Common myeloid progenitor, CD34-positive (primary cell): ENCODE results near the gene ISX.

Experiments
- CTCF ChIA-PET: fragments of 350-600 bp; sonication (Branson Sonifier 250); formaldehyde crosslinking; loops from one replicate; lab custom pipeline; 2021; ENCODE audit warnings: antibody characterized with exemption; lab: Charles Lee
- POLR2A ChIA-PET: fragments of 350-600 bp; sonication (Branson Sonifier 250); formaldehyde crosslinking; loops from one replicate; lab custom pipeline; 2021; ENCODE audit warnings: antibody characterized with exemption; lab: Charles Lee
- DNase-seq, 3 donors: peaks; one replicate each; pipeline versions ENCODE4 v3.0.0 to v3.0.0-alpha.2; 2013
- H3K27ac ChIP-seq, 2 experiments: 1 replicate in 1 of 2; 2 replicates in 1 of 2; pipeline ENCODE4 v1.7.0; 2013; ENCODE audit warnings: inconsistent platforms in 2 of 2, low read length in 2 of 2, mild to moderate bottlenecking in 2 of 2, low read depth in 1 of 2, moderate library complexity in 1 of 2; ENCODE audit not compliant: severe bottlenecking in 2 of 2, insufficient read depth in 1 of 2, poor library complexity in 1 of 2
- H3K27me3 ChIP-seq, 5 experiments: replicated peaks in 2 of 5; 1 replicate in 3 of 5; 2 replicates in 2 of 5; pipeline versions ENCODE4 v1.6.1 to v1.7.0; 2013; ENCODE audit warnings: low read length in 4 of 5, mild to moderate bottlenecking in 2 of 5, moderate library complexity in 2 of 5, inconsistent platforms in 1 of 5; ENCODE audit not compliant: insufficient read depth in 5 of 5, control insufficient read depth in 4 of 5
- H3K36me3 ChIP-seq, 4 experiments: 1 replicate in 2 of 4; 2 replicates in 2 of 4; pipeline versions ENCODE4 v1.6.1 to v1.7.0; 2013; ENCODE audit warnings: low read length in 3 of 4, control low read depth in 1 of 4, mild to moderate bottlenecking in 1 of 4; ENCODE audit not compliant: control insufficient read depth in 4 of 4, insufficient read depth in 4 of 4
- H3K4me1 ChIP-seq, 4 experiments: 1 replicate in 3 of 4; 2 replicates in 1 of 4; pipeline versions ENCODE4 v1.6.1 to v1.7.1; 2013; ENCODE audit warnings: low read length in 3 of 4, mild to moderate bottlenecking in 3 of 4, control low read depth in 1 of 4, inconsistent platforms in 1 of 4, moderate library complexity in 1 of 4; ENCODE audit not compliant: control insufficient read depth in 4 of 4, insufficient read depth in 4 of 4; ENCODE audit errors: control extremely low read depth in 1 of 4
- H3K4me3 ChIP-seq, 7 experiments: 1 replicate in 4 of 7; 2 replicates in 3 of 7; pipeline versions ENCODE4 v1.5.1 to v1.7.0; 2013; ENCODE audit warnings: mild to moderate bottlenecking in 7 of 7, low read length in 6 of 7, moderate library complexity in 6 of 7, inconsistent platforms in 2 of 7, low read depth in 2 of 7, control low read depth in 1 of 7; ENCODE audit not compliant: insufficient read depth in 4 of 7, control insufficient read depth in 1 of 7; ENCODE audit errors: extremely low read depth in 1 of 7
- H3K9me3 ChIP-seq, 5 experiments: 1 replicate in 4 of 5; 2 replicates in 1 of 5; pipeline versions ENCODE4 v1.6.1 to v1.7.1; 2013; ENCODE audit warnings: low read length in 4 of 5, mild to moderate bottlenecking in 2 of 5, inconsistent platforms in 1 of 5, low read depth in 1 of 5, moderate library complexity in 1 of 5; ENCODE audit not compliant: control insufficient read depth in 4 of 5, insufficient read depth in 2 of 5; ENCODE audit errors: control extremely low read depth in 1 of 5
- WGBS: methylation state at CpG from one replicate; pipeline ENCODE4 v1.1.5; 2013; ENCODE audit not compliant: insufficient coverage; 5-methylcytosine and 5-hydroxymethylcytosine counted together

The ISX gene

GRCh38 chr22:35115515-35115914 lies 49.6 kb downstream of the ISX start:
- no peak for DNase-seq
- 100% methylated on average over 3 of the region's 3 CpGs for WGBS
- H3K4me3 ChIP-seq, result no peak overlapping the region
- H3K4me1 ChIP-seq, result no peaks in the 10 kb centered on the region
- H3K9me3 ChIP-seq, result no peaks in the 10 kb centered on the region
- ChIA-PET POLR2A (no interaction called here), CTCF (interaction anchor here (1.1 kb wide), 1 partner anchor 35 kb away, joined by 4 read pairs; no protein-coding TSS in a partner anchor)
- no peaks in the 10 kb centered on the region for H3K27me3 ChIP-seq
- no peak overlapping the region for H3K27ac ChIP-seq
- H3K36me3 ChIP-seq, result no peaks in the 10 kb centered on the region

- Histone ChIP-seq H3K27ac (no peak overlapping the region), H3K4me3 (no peak overlapping the region), H3K9me3 (no peaks in the 10 kb centered on the region), H3K36me3 (no peaks in the 10 kb centered on the region), H3K27me3 (no peaks in the 10 kb centered on the region), H3K4me1 (no peaks in the 10 kb centered on the region)
- CTCF ChIA-PET, result interaction anchor here (1.1 kb wide), 1 partner anchor 35 kb away, joined by 4 read pairs; no protein-coding TSS in a partner anchor
- POLR2A ChIA-PET, result no interaction called here
- no peak for DNase-seq
- WGBS, result 92% methylated on average over 7 of the region's 7 CpGs
Measured at GRCh38 chr22:35116269-35116668, 50.3 kb downstream of the ISX start.

- no peaks in the 10 kb centered on the region for H3K36me3 ChIP-seq
- 86% methylated on average over 9 of the region's 9 CpGs for WGBS
- H3K27me3 ChIP-seq, result no peaks in the 10 kb centered on the region
- H3K4me3 ChIP-seq, result no peak overlapping the region
- no peaks in the 10 kb centered on the region for H3K4me1 ChIP-seq
- H3K9me3 ChIP-seq, result no peaks in the 10 kb centered on the region
- H3K27ac ChIP-seq, result no peak overlapping the region
- DNase-seq, result no peak
- ChIA-PET POLR2A (no interaction called here), CTCF (interaction anchor here (1.1 kb wide), 1 partner anchor 34 kb away, joined by 4 read pairs; no protein-coding TSS in a partner anchor)
Measured at GRCh38 chr22:35116817-35117216, 50.9 kb downstream of the ISX start.

GRCh38 chr22:35119494-35119893 lies 53.5 kb downstream of the ISX start:
- H3K4me3 ChIP-seq, result no peak overlapping the region
- no peak for DNase-seq
- ChIA-PET POLR2A (no interaction called here), CTCF (no interaction called here)
- no peaks in the 10 kb centered on the region for H3K4me1 ChIP-seq
- no peaks in the 10 kb centered on the region for H3K36me3 ChIP-seq
- no peaks in the 10 kb centered on the region for H3K27me3 ChIP-seq
- no peaks in the 10 kb centered on the region for H3K9me3 ChIP-seq
- H3K27ac ChIP-seq, result no peak overlapping the region

- DNase-seq, result no peak
- H3K27me3 ChIP-seq, result peaks cover 0 to 11% (median 0%) of the 10 kb centered on the region in 5 experiments
- no peaks in the 10 kb centered on the region for H3K36me3 ChIP-seq
- H3K9me3 ChIP-seq, result no peaks in the 10 kb centered on the region
- ChIA-PET CTCF (interaction anchor here (0.6 kb wide), 1 partner anchor 617 kb away, joined by 3 read pairs; no protein-coding TSS in a partner anchor), POLR2A (no interaction called here)
- no peak overlapping the region for H3K4me3 ChIP-seq
- no peak overlapping the region for H3K27ac ChIP-seq
- WGBS, result 100% methylated on average over 2 of the region's 3 CpGs
- no peaks in the 10 kb centered on the region for H3K4me1 ChIP-seq
Measured at GRCh38 chr22:35124691-35125219, 58.8 kb downstream of the ISX start.

GRCh38 chr22:35126993-35127392 lies 61.0 kb downstream of the ISX start:
- H3K9me3 ChIP-seq, result no peaks in the 10 kb centered on the region
- H3K27ac ChIP-seq, result no peak overlapping the region
- peaks cover 0 to 11% (median 0%) of the 10 kb centered on the region in 4 experiments for H3K4me1 ChIP-seq
- no peaks in the 10 kb centered on the region for H3K36me3 ChIP-seq
- peaks cover 0 to 19% (median 0%) of the 10 kb centered on the region in 5 experiments for H3K27me3 ChIP-seq
- DNase-seq, result no peak
- ChIA-PET POLR2A (no interaction called here), CTCF (no interaction called here)
- no peak overlapping the region for H3K4me3 ChIP-seq
- 82% methylated on average over 4 of the region's 8 CpGs for WGBS

GRCh38 chr22:35128637-35129036 lies 62.7 kb downstream of the ISX start:
- Histone ChIP-seq H3K36me3 (no peaks in the 10 kb centered on the region), H3K9me3 (no peaks in the 10 kb centered on the region), H3K27me3 (peaks cover 0 to 28% (median 6%) of the 10 kb centered on the region in 5 experiments), H3K4me1 (peaks cover 0 to 11% (median 0%) of the 10 kb centered on the region in 4 experiments), H3K4me3 (no peak overlapping the region), H3K27ac (no peak overlapping the region)
- ChIA-PET POLR2A (no interaction called here), CTCF (interaction anchor here (1.0 kb wide), 1 partner anchor 22 kb away, joined by 3 read pairs; no protein-coding TSS in a partner anchor)
- no peak for DNase-seq
- 100% methylated on average over 3 of the region's 3 CpGs for WGBS
